Measurements from ENCODE around the gene PRCD.
"Not testable (repeated sequence)": the region's sequence is repeated elsewhere in the genome, so short reads cannot be mapped to it uniquely, and the experiment has no call there.

The PRCD gene

GRCh38 chr17:76510831-76511244 is 29.0 kb upstream of the PRCD start:
- Histone ChIP-seq H3K4me1 (ENCODE audit: insufficient read depth, low read length) (no peaks in the 10 kb centered on the region), H3K9ac (ENCODE audit: low read depth, low read length) (no peak overlapping the region), H3K27me3 (ENCODE audit: insufficient read depth, low read length) (peaks cover 10% of the 10 kb centered on the region), H3K9me3 (ENCODE audit: insufficient read depth, low read depth, low read length) (no peaks in the 10 kb centered on the region), H3K4me3 (ENCODE audit: low read length) (no peak overlapping the region), H3K27ac (ENCODE audit: low read length) (no peak overlapping the region), H3K36me3 (ENCODE audit: insufficient read depth, low read depth, low read length) (no peaks in the 10 kb centered on the region)

- no peaks in the 10 kb centered on the region for H3K9me3 ChIP-seq (ENCODE audit: insufficient read depth, low read depth, low read length)
- no peaks in the 10 kb centered on the region for H3K36me3 ChIP-seq (ENCODE audit: insufficient read depth, low read depth, low read length)
- no peak overlapping the region for H3K4me3 ChIP-seq (ENCODE audit: low read length)
- no peak overlapping the region for H3K9ac ChIP-seq (ENCODE audit: low read depth, low read length)
- no peak overlapping the region for H3K27ac ChIP-seq (ENCODE audit: low read length)
- H3K4me1 ChIP-seq (ENCODE audit: insufficient read depth, low read length): no peaks in the 10 kb centered on the region
- H3K27me3 ChIP-seq (ENCODE audit: insufficient read depth, low read length): peaks cover 5% of the 10 kb centered on the region
These were observed 28.0 kb upstream of the PRCD start for GRCh38 chr17:76511668-76512365.

GRCh38 chr17:76512366-76513305 is 27.2 kb upstream of the PRCD start:
- no peaks in the 10 kb centered on the region for H3K27me3 ChIP-seq (ENCODE audit: insufficient read depth, low read length)
- H3K36me3 ChIP-seq (ENCODE audit: insufficient read depth, low read depth, low read length): no peaks in the 10 kb centered on the region
- no peak overlapping the region for H3K4me3 ChIP-seq (ENCODE audit: low read length)
- no peak overlapping the region for H3K9ac ChIP-seq (ENCODE audit: low read depth, low read length)
- no peaks in the 10 kb centered on the region for H3K9me3 ChIP-seq (ENCODE audit: insufficient read depth, low read depth, low read length)
- H3K4me1 ChIP-seq (ENCODE audit: insufficient read depth, low read length): no peaks in the 10 kb centered on the region
- H3K27ac ChIP-seq (ENCODE audit: low read length): no peak overlapping the region

GRCh38 chr17:76513306-76513692 is 26.5 kb upstream of the PRCD start:
- H3K27ac ChIP-seq (ENCODE audit: low read length): no peak overlapping the region
- H3K4me1 ChIP-seq (ENCODE audit: insufficient read depth, low read length): no peaks in the 10 kb centered on the region
- H3K9ac ChIP-seq (ENCODE audit: low read depth, low read length): no peak overlapping the region
- H3K27me3 ChIP-seq (ENCODE audit: insufficient read depth, low read length): no peaks in the 10 kb centered on the region
- no peak overlapping the region for H3K4me3 ChIP-seq (ENCODE audit: low read length)
- no peaks in the 10 kb centered on the region for H3K36me3 ChIP-seq (ENCODE audit: insufficient read depth, low read depth, low read length)
- H3K9me3 ChIP-seq (ENCODE audit: insufficient read depth, low read depth, low read length): no peaks in the 10 kb centered on the region

GRCh38 chr17:76514355-76514754 is 25.5 kb upstream of the PRCD start:
- not testable (repeated sequence) for H3K27me3 ChIP-seq (ENCODE audit: insufficient read depth, low read length); H3K9me3 ChIP-seq (ENCODE audit: insufficient read depth, low read depth, low read length); H3K4me1 ChIP-seq (ENCODE audit: insufficient read depth, low read length); H3K4me3 ChIP-seq (ENCODE audit: low read length); H3K36me3 ChIP-seq (ENCODE audit: insufficient read depth, low read depth, low read length); H3K27ac ChIP-seq (ENCODE audit: low read length); H3K9ac ChIP-seq (ENCODE audit: low read depth, low read length)

- no peaks in the 10 kb centered on the region for H3K4me1 ChIP-seq (ENCODE audit: insufficient read depth, low read length)
- H3K36me3 ChIP-seq (ENCODE audit: insufficient read depth, low read depth, low read length): no peaks in the 10 kb centered on the region
- no peak overlapping the region for H3K9ac ChIP-seq (ENCODE audit: low read depth, low read length)
- H3K4me3 ChIP-seq (ENCODE audit: low read length): no peak overlapping the region
- no peaks in the 10 kb centered on the region for H3K27me3 ChIP-seq (ENCODE audit: insufficient read depth, low read length)
- no peaks in the 10 kb centered on the region for H3K9me3 ChIP-seq (ENCODE audit: insufficient read depth, low read depth, low read length)
- H3K27ac ChIP-seq (ENCODE audit: low read length): no peak overlapping the region
These were observed 24.4 kb upstream of the PRCD start for GRCh38 chr17:76515274-76515949.

GRCh38 chr17:76517638-76518038 is 22.2 kb upstream of the PRCD start:
- Histone ChIP-seq H3K36me3 (ENCODE audit: insufficient read depth, low read depth, low read length) (no peaks in the 10 kb centered on the region), H3K9me3 (ENCODE audit: insufficient read depth, low read depth, low read length) (no peaks in the 10 kb centered on the region), H3K27me3 (ENCODE audit: insufficient read depth, low read length) (peaks cover 3% of the 10 kb centered on the region; the same call in 1 of the 2 replicates), H3K9ac (ENCODE audit: low read depth, low read length) (no peak overlapping the region), H3K27ac (ENCODE audit: low read length) (no peak overlapping the region), H3K4me1 (ENCODE audit: insufficient read depth, low read length) (no peaks in the 10 kb centered on the region), H3K4me3 (ENCODE audit: low read length) (no peak overlapping the region)

- no peaks in the 10 kb centered on the region for H3K4me1 ChIP-seq (ENCODE audit: insufficient read depth, low read length)
- no peak overlapping the region for H3K4me3 ChIP-seq (ENCODE audit: low read length)
- H3K36me3 ChIP-seq (ENCODE audit: insufficient read depth, low read depth, low read length): no peaks in the 10 kb centered on the region
- H3K9me3 ChIP-seq (ENCODE audit: insufficient read depth, low read depth, low read length): no peaks in the 10 kb centered on the region
- H3K27me3 ChIP-seq (ENCODE audit: insufficient read depth, low read length): peaks cover 14% of the 10 kb centered on the region
- H3K9ac ChIP-seq (ENCODE audit: low read depth, low read length): no peak overlapping the region
- no peak overlapping the region for H3K27ac ChIP-seq (ENCODE audit: low read length)
These were observed 20.5 kb upstream of the PRCD start for GRCh38 chr17:76519048-76519966.

- H3K4me1 ChIP-seq (ENCODE audit: insufficient read depth, low read length): no peaks in the 10 kb centered on the region
- peaks cover 14% of the 10 kb centered on the region for H3K27me3 ChIP-seq (ENCODE audit: insufficient read depth, low read length)
These were observed 18.6 kb upstream of the PRCD start for GRCh38 chr17:76521262-76521661.

GRCh38 chr17:76521683-76522082 is 18.2 kb upstream of the PRCD start:
- not testable (repeated sequence) for H3K4me3 ChIP-seq (ENCODE audit: low read length); H3K9ac ChIP-seq (ENCODE audit: low read depth, low read length); H3K27ac ChIP-seq (ENCODE audit: low read length); H3K4me1 ChIP-seq (ENCODE audit: insufficient read depth, low read length); H3K36me3 ChIP-seq (ENCODE audit: insufficient read depth, low read depth, low read length); H3K9me3 ChIP-seq (ENCODE audit: insufficient read depth, low read depth, low read length)
- H3K27me3 ChIP-seq (ENCODE audit: insufficient read depth, low read length): peaks cover 14% of the 10 kb centered on the region

More at GRCh38 chr17:76521262-76521661, 18.6 kb upstream of the PRCD start:
- Histone ChIP-seq H3K4me3 (ENCODE audit: low read length) (no peak overlapping the region), H3K27ac (ENCODE audit: low read length) (no peak overlapping the region), H3K36me3 (ENCODE audit: insufficient read depth, low read depth, low read length) (no peaks in the 10 kb centered on the region), H3K9me3 (ENCODE audit: insufficient read depth, low read depth, low read length) (no peaks in the 10 kb centered on the region), H3K9ac (ENCODE audit: low read depth, low read length) (no peak overlapping the region)
